Measurements from ENCODE around the gene MOCS1.

Gene MOCS1

GRCh38 chr6:39893286-39893685, 41.0 kb downstream of the MOCS1 start:
- Mint-ChIP-seq H3K4me3 (no peak overlapping the region), H3K27ac (no peak overlapping the region), H3K9me3 (ENCODE audit: low read depth) (no peaks in the 10 kb centered on the region), H3K27me3 (peaks cover 4% of the 10 kb centered on the region), H3K36me3 (no peaks in the 10 kb centered on the region), H3K4me1 (ENCODE audit: low read depth) (no peaks in the 10 kb centered on the region)

GRCh38 chr6:39892490-39893129, 41.7 kb downstream of the MOCS1 start:
- H3K36me3 Mint-ChIP-seq, result no peaks in the 10 kb centered on the region
- no peak overlapping the region for H3K27ac Mint-ChIP-seq
- H3K27me3 Mint-ChIP-seq, result peaks cover 4% of the 10 kb centered on the region

GRCh38 chr6:39891976-39892375, 42.3 kb downstream of the MOCS1 start:
- H3K4me3 Mint-ChIP-seq, result no peak overlapping the region
- no peak overlapping the region for H3K27ac Mint-ChIP-seq
- H3K9me3 Mint-ChIP-seq (ENCODE audit: low read depth), result no peaks in the 10 kb centered on the region
- no peaks in the 10 kb centered on the region for H3K4me1 Mint-ChIP-seq (ENCODE audit: low read depth)
- peaks cover 4% of the 10 kb centered on the region for H3K27me3 Mint-ChIP-seq
- H3K36me3 Mint-ChIP-seq, result no peaks in the 10 kb centered on the region

More at GRCh38 chr6:39892490-39893129, 41.7 kb downstream of the MOCS1 start:
- no peaks in the 10 kb centered on the region for H3K4me1 Mint-ChIP-seq (ENCODE audit: low read depth)
- H3K4me3 Mint-ChIP-seq, result no peak overlapping the region
- H3K9me3 Mint-ChIP-seq (ENCODE audit: low read depth), result no peaks in the 10 kb centered on the region

GRCh38 chr6:39891353-39891752, 42.9 kb downstream of the MOCS1 start:
- no peak overlapping the region for H3K27ac Mint-ChIP-seq
- peaks cover 4% of the 10 kb centered on the region for H3K27me3 Mint-ChIP-seq
- no peaks in the 10 kb centered on the region for H3K9me3 Mint-ChIP-seq (ENCODE audit: low read depth)
- no peaks in the 10 kb centered on the region for H3K4me1 Mint-ChIP-seq (ENCODE audit: low read depth)
- no peak overlapping the region for H3K4me3 Mint-ChIP-seq
- no peaks in the 10 kb centered on the region for H3K36me3 Mint-ChIP-seq

- Mint-ChIP-seq H3K36me3 (no peaks in the 10 kb centered on the region), H3K27me3 (peaks cover 2% of the 10 kb centered on the region), H3K27ac (no peak overlapping the region), H3K9me3 (ENCODE audit: low read depth) (no peaks in the 10 kb centered on the region), H3K4me1 (ENCODE audit: low read depth) (no peaks in the 10 kb centered on the region), H3K4me3 (no peak overlapping the region)
Observed at GRCh38 chr6:39889229-39889628, 45.0 kb downstream of the MOCS1 start.

GRCh38 chr6:39887692-39888450, 46.4 kb downstream of the MOCS1 start:
- H3K4me1 Mint-ChIP-seq (ENCODE audit: low read depth), result no peaks in the 10 kb centered on the region
- H3K27ac Mint-ChIP-seq, result no peak overlapping the region
- H3K27me3 Mint-ChIP-seq, result peaks cover 2% of the 10 kb centered on the region
- no peaks in the 10 kb centered on the region for H3K9me3 Mint-ChIP-seq (ENCODE audit: low read depth)
- no peaks in the 10 kb centered on the region for H3K36me3 Mint-ChIP-seq
- H3K4me3 Mint-ChIP-seq, result no peak overlapping the region

- Mint-ChIP-seq H3K27ac (no peak overlapping the region), H3K4me3 (no peak overlapping the region), H3K36me3 (no peaks in the 10 kb centered on the region), H3K9me3 (ENCODE audit: low read depth) (no peaks in the 10 kb centered on the region), H3K27me3 (peaks cover 2% of the 10 kb centered on the region), H3K4me1 (ENCODE audit: low read depth) (no peaks in the 10 kb centered on the region)
Observed at GRCh38 chr6:39886871-39887270, 47.4 kb downstream of the MOCS1 start.

GRCh38 chr6:39885691-39886090, 48.6 kb downstream of the MOCS1 start:
- H3K4me3 Mint-ChIP-seq, result no peak overlapping the region
- H3K36me3 Mint-ChIP-seq, result no peaks in the 10 kb centered on the region
- H3K27me3 Mint-ChIP-seq, result peaks cover 2% of the 10 kb centered on the region
- H3K4me1 Mint-ChIP-seq (ENCODE audit: low read depth), result no peaks in the 10 kb centered on the region
- no peak overlapping the region for H3K27ac Mint-ChIP-seq
- H3K9me3 Mint-ChIP-seq (ENCODE audit: low read depth), result no peaks in the 10 kb centered on the region

GRCh38 chr6:39884696-39885095, 49.6 kb downstream of the MOCS1 start:
- Mint-ChIP-seq H3K36me3 (no peaks in the 10 kb centered on the region), H3K4me3 (no peak overlapping the region), H3K27me3 (peaks cover 2% of the 10 kb centered on the region), H3K4me1 (ENCODE audit: low read depth) (no peaks in the 10 kb centered on the region), H3K9me3 (ENCODE audit: low read depth) (no peaks in the 10 kb centered on the region), H3K27ac (no peak overlapping the region)

- Mint-ChIP-seq H3K36me3 (no peaks in the 10 kb centered on the region), H3K27me3 (no peaks in the 10 kb centered on the region), H3K27ac (no peak overlapping the region), H3K4me1 (ENCODE audit: low read depth) (no peaks in the 10 kb centered on the region), H3K9me3 (ENCODE audit: low read depth) (no peaks in the 10 kb centered on the region), H3K4me3 (no peak overlapping the region)
Observed at GRCh38 chr6:39882531-39882899, 51.7 kb downstream of the MOCS1 start.

GRCh38 chr6:39881851-39882530, 52.3 kb downstream of the MOCS1 start:
- no peaks in the 10 kb centered on the region for H3K4me1 Mint-ChIP-seq (ENCODE audit: low read depth)
- no peak overlapping the region for H3K27ac Mint-ChIP-seq
- no peak overlapping the region for H3K4me3 Mint-ChIP-seq
- H3K27me3 Mint-ChIP-seq, result no peaks in the 10 kb centered on the region
- no peaks in the 10 kb centered on the region for H3K9me3 Mint-ChIP-seq (ENCODE audit: low read depth)
- no peaks in the 10 kb centered on the region for H3K36me3 Mint-ChIP-seq

GRCh38 chr6:39880594-39880993, 53.7 kb downstream of the MOCS1 start:
- Mint-ChIP-seq H3K36me3 (no peaks in the 10 kb centered on the region), H3K4me1 (ENCODE audit: low read depth) (no peaks in the 10 kb centered on the region), H3K27ac (no peak overlapping the region), H3K4me3 (no peak overlapping the region), H3K27me3 (no peaks in the 10 kb centered on the region), H3K9me3 (ENCODE audit: low read depth) (no peaks in the 10 kb centered on the region)

GRCh38 chr6:39879535-39879934, 54.7 kb downstream of the MOCS1 start:
- Mint-ChIP-seq H3K9me3 (ENCODE audit: low read depth) (no peaks in the 10 kb centered on the region), H3K27ac (no peak overlapping the region), H3K27me3 (no peaks in the 10 kb centered on the region), H3K4me1 (ENCODE audit: low read depth) (no peaks in the 10 kb centered on the region), H3K36me3 (no peaks in the 10 kb centered on the region), H3K4me3 (no peak overlapping the region)

- Mint-ChIP-seq H3K4me3 (no peak overlapping the region), H3K36me3 (no peaks in the 10 kb centered on the region), H3K4me1 (ENCODE audit: low read depth) (no peaks in the 10 kb centered on the region), H3K27ac (no peak overlapping the region), H3K27me3 (no peaks in the 10 kb centered on the region), H3K9me3 (ENCODE audit: low read depth) (no peaks in the 10 kb centered on the region)
Observed at GRCh38 chr6:39876826-39877225, 57.4 kb downstream of the MOCS1 start.

GRCh38 chr6:39876111-39876510, 58.2 kb downstream of the MOCS1 start:
- Mint-ChIP-seq H3K27ac (no peak overlapping the region), H3K27me3 (no peaks in the 10 kb centered on the region), H3K4me1 (ENCODE audit: low read depth) (no peaks in the 10 kb centered on the region), H3K9me3 (ENCODE audit: low read depth) (no peaks in the 10 kb centered on the region), H3K36me3 (no peaks in the 10 kb centered on the region), H3K4me3 (no peak overlapping the region)

All from activated naive CD8-positive, alpha-beta T cell (primary cell).